ENCODE results near the gene MT3. TPM values are rescaled to one million over a fixed set of nuclear protein-coding genes. Genes with fewer than 3 reads are reported as not detected.
A peak's percentile ranks its signal among the peaks of the same experiment; 100 is the strongest.

MT3 gene
- total and polyA plus RNA-seq, 2 experiments from 2014 or later = not detected

DNA sequence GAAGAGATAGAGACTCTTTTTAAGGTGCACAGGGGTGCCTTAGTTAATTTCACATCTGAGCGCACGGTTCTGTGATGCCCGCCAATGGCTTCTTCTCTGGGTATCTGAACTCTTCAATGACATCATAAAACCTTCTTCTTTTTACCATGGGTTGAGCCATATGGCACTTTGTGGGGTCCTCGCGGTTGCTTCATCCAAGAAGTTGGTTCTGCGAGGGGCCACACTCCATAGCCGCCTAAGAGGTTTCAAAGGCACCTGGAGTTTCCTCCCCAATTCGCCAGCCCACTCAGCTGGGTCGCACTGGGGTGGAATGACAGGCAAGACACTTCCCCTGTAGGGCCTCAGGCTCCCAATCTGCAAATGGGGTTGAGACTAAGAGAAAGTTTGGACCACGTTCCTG lies 34.9 kb upstream of the MT3 start:
- no peak overlapping the region for H3K4me3 ChIP-seq
- no peak for ATAC-seq

DNA sequence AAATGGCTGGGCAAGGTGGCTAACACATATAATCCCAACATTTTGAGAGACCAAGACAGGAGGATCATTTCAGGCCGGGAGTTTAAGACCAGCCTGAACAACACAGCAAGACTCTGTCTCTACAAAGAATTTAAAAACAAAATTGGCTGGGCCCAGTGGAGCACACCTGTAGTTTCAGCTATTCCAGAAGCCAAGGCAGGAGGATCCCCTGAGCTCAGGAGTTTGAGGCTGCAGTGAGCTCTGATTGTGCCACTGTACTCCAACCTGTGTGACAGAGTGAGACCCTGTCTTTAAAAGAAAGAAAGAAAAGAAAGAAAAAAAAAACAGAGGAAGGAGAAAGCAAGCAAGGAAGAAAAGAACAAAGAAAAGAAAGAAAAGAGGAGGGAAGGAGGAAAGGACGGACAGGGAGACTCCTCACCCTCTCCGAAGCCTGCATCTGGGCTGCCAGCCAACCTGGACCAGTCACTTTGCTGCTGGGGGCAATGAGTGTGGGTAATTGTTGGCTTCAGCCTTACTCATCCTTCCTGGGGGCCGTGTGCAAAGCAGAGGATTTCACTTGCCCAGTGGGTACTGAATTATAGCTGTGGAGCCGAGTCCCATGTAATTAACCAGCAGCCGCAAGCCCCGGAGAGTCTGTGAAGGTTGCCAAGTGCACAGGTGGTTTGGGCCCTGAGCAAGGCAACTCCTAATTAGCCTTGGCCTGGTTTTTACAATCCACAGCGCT lies 31.1 kb upstream of the MT3 start:
- Mint-ChIP-seq H3K4me3 (no peak overlapping the region), H3K36me3 (ENCODE audit: low read depth) (no peaks in the 10 kb centered on the region), H3K27me3 (ENCODE audit: insufficient read depth, low read depth, poor library complexity) (peaks cover 5% of the 10 kb centered on the region), H3K27ac (no peak overlapping the region), H3K9me3 (no peaks in the 10 kb centered on the region), H3K4me1 (no peaks in the 10 kb centered on the region; the same call in 2 of the 3 replicates)
- peak overlapping the region; percentile 56 for H2AFZ ChIP-seq
- TF ChIP-seq, protein P1, sequence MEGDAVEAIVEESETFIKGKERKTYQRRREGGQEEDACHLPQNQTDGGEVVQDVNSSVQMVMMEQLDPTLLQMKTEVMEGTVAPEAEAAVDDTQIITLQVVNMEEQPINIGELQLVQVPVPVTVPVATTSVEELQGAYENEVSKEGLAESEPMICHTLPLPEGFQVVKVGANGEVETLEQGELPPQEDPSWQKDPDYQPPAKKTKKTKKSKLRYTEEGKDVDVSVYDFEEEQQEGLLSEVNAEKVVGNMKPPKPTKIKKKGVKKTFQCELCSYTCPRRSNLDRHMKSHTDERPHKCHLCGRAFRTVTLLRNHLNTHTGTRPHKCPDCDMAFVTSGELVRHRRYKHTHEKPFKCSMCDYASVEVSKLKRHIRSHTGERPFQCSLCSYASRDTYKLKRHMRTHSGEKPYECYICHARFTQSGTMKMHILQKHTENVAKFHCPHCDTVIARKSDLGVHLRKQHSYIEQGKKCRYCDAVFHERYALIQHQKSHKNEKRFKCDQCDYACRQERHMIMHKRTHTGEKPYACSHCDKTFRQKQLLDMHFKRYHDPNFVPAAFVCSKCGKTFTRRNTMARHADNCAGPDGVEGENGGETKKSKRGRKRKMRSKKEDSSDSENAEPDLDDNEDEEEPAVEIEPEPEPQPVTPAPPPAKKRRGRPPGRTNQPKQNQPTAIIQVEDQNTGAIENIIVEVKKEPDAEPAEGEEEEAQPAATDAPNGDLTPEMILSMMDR (conservative IDR thresholded peaks at IDR 0.05; ENCODE audit: low read depth in 2 of 2) = no peak
- H3K4me2 ChIP-seq = no peak overlapping the region
- H4K20me1 ChIP-seq (replicated peaks; ENCODE audit: insufficient read depth) = no peaks in the 10 kb centered on the region
- H3F3A ChIP-seq (replicated peaks; ENCODE audit: low read depth) = no peaks in the 10 kb centered on the region
- no peak overlapping the region for H3K27ac ChIP-seq (ENCODE audit: low read depth)
- H3K36me3 ChIP-seq (ENCODE audit: insufficient read depth) = no peaks in the 10 kb centered on the region
- no peak overlapping the region for H3K4me3 ChIP-seq
- DNase-seq (ENCODE audit: low spot score) = no peak
- ATAC-seq = no peak
- no peaks in the 10 kb centered on the region for H3K4me1 ChIP-seq (ENCODE audit: insufficient read depth)
- no peaks in the 10 kb centered on the region for H3K79me2 ChIP-seq (replicated peaks; ENCODE audit: insufficient read depth)
- H3K27me3 ChIP-seq (ENCODE audit: insufficient read depth) = no peaks in the 10 kb centered on the region
- no peaks in the 10 kb centered on the region for H3K9me2 ChIP-seq (ENCODE audit: insufficient read depth)

More for the DNA sequence above, 34.9 kb upstream of the MT3 start:
- Histone ChIP-seq H3K27me3 (ENCODE audit: insufficient read depth) (no peaks in the 10 kb centered on the region), H3F3A (replicated peaks; ENCODE audit: low read depth) (no peaks in the 10 kb centered on the region), H3K4me2 (no peak overlapping the region), H4K20me1 (replicated peaks; ENCODE audit: insufficient read depth) (no peaks in the 10 kb centered on the region), H2AFZ (no peak overlapping the region), H3K9me2 (ENCODE audit: insufficient read depth) (no peaks in the 10 kb centered on the region), H3K79me2 (replicated peaks; ENCODE audit: insufficient read depth) (no peaks in the 10 kb centered on the region), H3K36me3 (ENCODE audit: insufficient read depth) (no peaks in the 10 kb centered on the region), H3K4me1 (ENCODE audit: insufficient read depth) (no peaks in the 10 kb centered on the region; the same call in 1 of the 2 replicates), H3K27ac (ENCODE audit: low read depth) (no peak overlapping the region)
- no peak for DNase-seq (ENCODE audit: low spot score)
- no peak overlapping the region for H3K4me3 Mint-ChIP-seq
- TF ChIP-seq, protein P2, sequence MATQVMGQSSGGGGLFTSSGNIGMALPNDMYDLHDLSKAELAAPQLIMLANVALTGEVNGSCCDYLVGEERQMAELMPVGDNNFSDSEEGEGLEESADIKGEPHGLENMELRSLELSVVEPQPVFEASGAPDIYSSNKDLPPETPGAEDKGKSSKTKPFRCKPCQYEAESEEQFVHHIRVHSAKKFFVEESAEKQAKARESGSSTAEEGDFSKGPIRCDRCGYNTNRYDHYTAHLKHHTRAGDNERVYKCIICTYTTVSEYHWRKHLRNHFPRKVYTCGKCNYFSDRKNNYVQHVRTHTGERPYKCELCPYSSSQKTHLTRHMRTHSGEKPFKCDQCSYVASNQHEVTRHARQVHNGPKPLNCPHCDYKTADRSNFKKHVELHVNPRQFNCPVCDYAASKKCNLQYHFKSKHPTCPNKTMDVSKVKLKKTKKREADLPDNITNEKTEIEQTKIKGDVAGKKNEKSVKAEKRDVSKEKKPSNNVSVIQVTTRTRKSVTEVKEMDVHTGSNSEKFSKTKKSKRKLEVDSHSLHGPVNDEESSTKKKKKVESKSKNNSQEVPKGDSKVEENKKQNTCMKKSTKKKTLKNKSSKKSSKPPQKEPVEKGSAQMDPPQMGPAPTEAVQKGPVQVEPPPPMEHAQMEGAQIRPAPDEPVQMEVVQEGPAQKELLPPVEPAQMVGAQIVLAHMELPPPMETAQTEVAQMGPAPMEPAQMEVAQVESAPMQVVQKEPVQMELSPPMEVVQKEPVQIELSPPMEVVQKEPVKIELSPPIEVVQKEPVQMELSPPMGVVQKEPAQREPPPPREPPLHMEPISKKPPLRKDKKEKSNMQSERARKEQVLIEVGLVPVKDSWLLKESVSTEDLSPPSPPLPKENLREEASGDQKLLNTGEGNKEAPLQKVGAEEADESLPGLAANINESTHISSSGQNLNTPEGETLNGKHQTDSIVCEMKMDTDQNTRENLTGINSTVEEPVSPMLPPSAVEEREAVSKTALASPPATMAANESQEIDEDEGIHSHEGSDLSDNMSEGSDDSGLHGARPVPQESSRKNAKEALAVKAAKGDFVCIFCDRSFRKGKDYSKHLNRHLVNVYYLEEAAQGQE (IDR thresholded peaks at IDR 0.05; ENCODE audit: unreplicated experiment) = no peak
- no peak for TF ChIP-seq POLR2AphosphoS5 (IDR thresholded peaks at IDR 0.05; ENCODE audit: low read depth)
- H3K27me3 Mint-ChIP-seq (ENCODE audit: insufficient read depth, low read depth, poor library complexity) = peaks cover 2% of the 10 kb centered on the region
- no peak overlapping the region for H3K27ac Mint-ChIP-seq
- H3K4me1 Mint-ChIP-seq = peaks cover 4% of the 10 kb centered on the region; the same call in 1 of the 3 replicates
- no peaks in the 10 kb centered on the region for H3K36me3 Mint-ChIP-seq (ENCODE audit: low read depth)
- H3K9me3 Mint-ChIP-seq = no peaks in the 10 kb centered on the region

All from GM23338 (cell line).